Astrocyte (in vitro differentiated cells and primary cell): ENCODE data around the gene PPM1H.

Experiments used
- EZH2 ChIP-seq: IDR thresholded peaks from 2 replicates; pipeline ENCODE4 v1.6.1; 2012; ENCODE audit warnings: mild to moderate bottlenecking, low read length, inconsistent platforms; ENCODE audit not compliant: insufficient read depth
- TF ChIP-seq, protein P1 (sequence below): IDR thresholded peaks from 2 replicates; pipeline ENCODE4 v1.5.1; 2011; ENCODE audit warnings: low read depth, mild to moderate bottlenecking, inconsistent platforms, low read length, moderate library complexity; ENCODE audit not compliant: insufficient read depth

GRCh38 chr12:62658910-62659309 lies 276.0 kb downstream of the PPM1H start:
- TF ChIP-seq, protein P1, sequence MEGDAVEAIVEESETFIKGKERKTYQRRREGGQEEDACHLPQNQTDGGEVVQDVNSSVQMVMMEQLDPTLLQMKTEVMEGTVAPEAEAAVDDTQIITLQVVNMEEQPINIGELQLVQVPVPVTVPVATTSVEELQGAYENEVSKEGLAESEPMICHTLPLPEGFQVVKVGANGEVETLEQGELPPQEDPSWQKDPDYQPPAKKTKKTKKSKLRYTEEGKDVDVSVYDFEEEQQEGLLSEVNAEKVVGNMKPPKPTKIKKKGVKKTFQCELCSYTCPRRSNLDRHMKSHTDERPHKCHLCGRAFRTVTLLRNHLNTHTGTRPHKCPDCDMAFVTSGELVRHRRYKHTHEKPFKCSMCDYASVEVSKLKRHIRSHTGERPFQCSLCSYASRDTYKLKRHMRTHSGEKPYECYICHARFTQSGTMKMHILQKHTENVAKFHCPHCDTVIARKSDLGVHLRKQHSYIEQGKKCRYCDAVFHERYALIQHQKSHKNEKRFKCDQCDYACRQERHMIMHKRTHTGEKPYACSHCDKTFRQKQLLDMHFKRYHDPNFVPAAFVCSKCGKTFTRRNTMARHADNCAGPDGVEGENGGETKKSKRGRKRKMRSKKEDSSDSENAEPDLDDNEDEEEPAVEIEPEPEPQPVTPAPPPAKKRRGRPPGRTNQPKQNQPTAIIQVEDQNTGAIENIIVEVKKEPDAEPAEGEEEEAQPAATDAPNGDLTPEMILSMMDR: no peak
- TF ChIP-seq EZH2: no peak
